H1 (cell line): ENCODE measurements around the gene TSHR. TPM values are rescaled to one million over a fixed set of nuclear protein-coding genes. Genes with fewer than 3 reads are reported as not detected.

Source experiments
- CTCF ChIA-PET: fragments of 300-600 bp; sonication (Branson Sonifier 250); formaldehyde crosslinking; loops from one replicate; lab custom pipeline; 2021; ENCODE audit not compliant: partially characterized antibody; lab: Charles Lee
- POLR2A ChIA-PET: fragments of 300-600 bp; sonication (Branson Sonifier 250); formaldehyde crosslinking; loops from one replicate; lab custom pipeline; 2021; ENCODE audit warnings: inconsistent platforms; ENCODE audit not compliant: partially characterized antibody; lab: Charles Lee
- DNase-seq, 2 experiments: peaks; one replicate each; pipeline versions ENCODE4 v3.0.0 to v3.0.0-alpha.2; 2010 to 2022; ENCODE audit warnings: low spot score in 2 of 2, low read depth in 1 of 2, mixed read lengths in 1 of 2
- FAIRE-seq: peaks from 2 replicates; lab custom pipeline; 2011; peaks lifted over from hg19 to GRCh38; lab: Jason Lieb, UNC
- H2AFZ ChIP-seq: 2 replicates; pipeline ENCODE4 v1.8.1; 2012; ENCODE audit warnings: low read length, inconsistent platforms
- H2AK5ac ChIP-seq: 2 replicates; pipeline ENCODE4 v1.6.1; 2013; ENCODE audit warnings: low read depth, low read length
- H2BK120ac ChIP-seq: replicated peaks from 2 replicates; pipeline ENCODE3; 2013; ENCODE audit warnings: low read depth, low read length, inconsistent platforms
- H2BK12ac ChIP-seq: 2 replicates; pipeline ENCODE4 v1.6.1; 2013; ENCODE audit warnings: low read depth, low read length
- H2BK15ac ChIP-seq: 2 replicates; pipeline ENCODE4 v1.6.1; 2013; ENCODE audit warnings: low read length
- H2BK20ac ChIP-seq: 2 replicates; pipeline ENCODE4 v1.6.1; 2013; ENCODE audit warnings: low read length
- H2BK5ac ChIP-seq: 2 replicates; pipeline ENCODE4 v1.6.1; 2013; ENCODE audit warnings: low read depth, low read length
- H3K14ac ChIP-seq: 2 replicates; pipeline ENCODE4 v1.6.1; 2013; ENCODE audit warnings: inconsistent platforms; ENCODE audit not compliant: insufficient read length
- H3K18ac ChIP-seq: 2 replicates; pipeline ENCODE4 v1.6.1; 2013; ENCODE audit warnings: low read length; ENCODE audit errors: extremely low read depth
- H3K23ac ChIP-seq: 2 replicates; pipeline ENCODE4 v1.6.1; 2013; ENCODE audit warnings: inconsistent platforms; ENCODE audit not compliant: insufficient read length
- H3K23me2 ChIP-seq: 2 replicates; pipeline ENCODE4 v1.6.1; 2013; ENCODE audit warnings: low read depth, low read length
- H3K27ac ChIP-seq: 2 replicates; pipeline ENCODE4 v1.6.1; 2011; ENCODE audit warnings: low read depth, low read length, inconsistent platforms
- H3K27me3 ChIP-seq, 4 experiments: replicated peaks in 1 of 4; 1 replicate in 1 of 4; 2 replicates in 3 of 4; pipeline versions ENCODE4 v1.6.1 to v1.8.1; 2011 to 2013; ENCODE audit warnings: low read length in 3 of 4, mild to moderate bottlenecking in 3 of 4, inconsistent platforms in 2 of 4, mixed read lengths in 2 of 4, moderate library complexity in 1 of 4; ENCODE audit not compliant: control insufficient read depth in 3 of 4, insufficient read depth in 3 of 4; ENCODE audit errors: extremely low read depth in 1 of 4
- H3K36me3 ChIP-seq, 4 experiments: 2 replicates each; pipeline versions ENCODE4 v1.6.1 to v1.8.1; 2011 to 2013; ENCODE audit warnings: mild to moderate bottlenecking in 4 of 4, low read length in 3 of 4, moderate library complexity in 2 of 4, control low read depth in 1 of 4, inconsistent platforms in 1 of 4; ENCODE audit not compliant: insufficient read depth in 4 of 4, control insufficient read depth in 2 of 4
- H3K4ac ChIP-seq: replicated peaks from 2 replicates; pipeline ENCODE3; 2013; ENCODE audit warnings: low read length, low read depth, mixed read lengths, inconsistent platforms; ENCODE audit not compliant: insufficient read length
- H3K4me1 ChIP-seq, 4 experiments: replicated peaks in 1 of 4; 1 replicate in 1 of 4; 2 replicates in 3 of 4; pipeline versions ENCODE4 v1.6.1 to v1.8.1; 2011 to 2013; ENCODE audit warnings: low read length in 3 of 4, inconsistent platforms in 2 of 4, mixed read lengths in 1 of 4; ENCODE audit not compliant: insufficient read depth in 4 of 4, control insufficient read depth in 3 of 4
- H3K4me2 ChIP-seq, 2 experiments: 2 replicates each; pipeline versions ENCODE4 v1.6.1 to v1.8.1; 2011 to 2013; ENCODE audit warnings: low read depth in 2 of 2, low read length in 2 of 2, control low read depth in 1 of 2, inconsistent platforms in 1 of 2, mild to moderate bottlenecking in 1 of 2; ENCODE audit not compliant: insufficient read depth in 1 of 2
- H3K4me3 ChIP-seq, 4 experiments: fragments of 200-600, 300-600 bp in 1 of 4; sonication (generic), shearing (Covaris generic), sonication (Bioruptor Twin) in 1 of 4; 2 replicates each; pipeline versions ENCODE4 v1.5.1 to v1.8.1; 2011 to 2016; ENCODE audit warnings: low read length in 4 of 4, low read depth in 3 of 4, control low read depth in 2 of 4, inconsistent platforms in 2 of 4, mild to moderate bottlenecking in 2 of 4, mixed read lengths in 1 of 4, moderate library complexity in 1 of 4; ENCODE audit not compliant: insufficient read depth in 2 of 4; ENCODE audit errors: extremely low read depth in 1 of 4
- H3K56ac ChIP-seq: replicated peaks from 2 replicates; pipeline ENCODE3; 2013; ENCODE audit warnings: low read depth, mild to moderate bottlenecking, mixed read lengths, low read length, inconsistent platforms; ENCODE audit not compliant: insufficient read length
- H3K79me1 ChIP-seq: 2 replicates; pipeline ENCODE4 v1.6.1; 2013; ENCODE audit warnings: low read depth, low read length, control low read depth
- H3K79me2 ChIP-seq, 2 experiments: 2 replicates each; pipeline versions ENCODE4 v1.6.1 to v1.8.1; 2012 to 2013; ENCODE audit warnings: low read length in 2 of 2, mild to moderate bottlenecking in 2 of 2, inconsistent platforms in 1 of 2; ENCODE audit not compliant: insufficient read depth in 2 of 2, control insufficient read depth in 1 of 2
- H3K9ac ChIP-seq, 4 experiments: replicated peaks in 1 of 4; 1 replicate in 1 of 4; 2 replicates in 3 of 4; pipeline versions ENCODE4 v1.6.1 to v1.8.1; 2011 to 2013; ENCODE audit warnings: low read depth in 3 of 4, low read length in 3 of 4, control low read depth in 2 of 4, mild to moderate bottlenecking in 2 of 4, moderate library complexity in 2 of 4, inconsistent platforms in 1 of 4; ENCODE audit errors: extremely low read depth in 1 of 4
- H3K9me3 ChIP-seq, 2 experiments: 2 replicates each; pipeline versions ENCODE4 v1.6.1 to v1.8.1; 2012 to 2013; ENCODE audit warnings: mild to moderate bottlenecking in 2 of 2, moderate library complexity in 2 of 2, control low read depth in 1 of 2, inconsistent platforms in 1 of 2, low read depth in 1 of 2, low read length in 1 of 2, mixed read lengths in 1 of 2; ENCODE audit not compliant: insufficient read depth in 2 of 2
- H4K20me1 ChIP-seq, 2 experiments: replicated peaks in 1 of 2; 2 replicates each; pipeline versions ENCODE3 to v1.8.1; 2011 to 2013; ENCODE audit warnings: inconsistent platforms in 2 of 2, low read length in 2 of 2, mild to moderate bottlenecking in 1 of 2; ENCODE audit not compliant: insufficient read depth in 2 of 2, control insufficient read depth in 1 of 2
- H4K5ac ChIP-seq: 2 replicates; pipeline ENCODE4 v1.6.1; 2013; ENCODE audit warnings: low read length, low read depth, mixed read lengths, inconsistent platforms; ENCODE audit not compliant: insufficient read length
- H4K8ac ChIP-seq: 2 replicates; pipeline ENCODE4 v1.8.0; 2013; ENCODE audit warnings: mild to moderate bottlenecking, moderate library complexity, low read length, inconsistent platforms; ENCODE audit not compliant: insufficient read depth; ENCODE audit errors: extremely low read depth
- H4K91ac ChIP-seq: replicated peaks from 2 replicates; pipeline ENCODE3; 2013; ENCODE audit warnings: low read length, mixed read lengths, inconsistent platforms; ENCODE audit not compliant: insufficient read length
- GTF2F1 ChIP-seq: IDR thresholded peaks from 2 replicates; pipeline ENCODE4 v1.6.1; 2012; ENCODE audit warnings: low read depth, low read length, improper control_type of control experiment, borderline replicate concordance
- POLR2AphosphoS5 ChIP-seq: IDR thresholded peaks from 2 replicates; pipeline ENCODE4 v1.6.1; 2011; ENCODE audit warnings: low read depth, low read length
- TAF7 ChIP-seq: optimal IDR thresholded peaks from 2 replicates; pipeline ENCODE3; 2011; ENCODE audit warnings: low read depth, mild to moderate bottlenecking, inconsistent platforms, low read length, moderate library complexity, borderline replicate concordance
- WGBS, 2 experiments: shearing (Covaris generic) in 1 of 2; methylation state at CpG; one replicate each; pipeline versions ENCODE4 v1.1.6 to v1.1.7; 2013 to 2015; ENCODE audit warnings: low lambda C conversion rate in 2 of 2, mixed read lengths in 2 of 2, inconsistent platforms in 1 of 2, low coverage in 1 of 2, missing lambda C conversion rate in 1 of 2; ENCODE audit not compliant: insufficient replicate concordance in 2 of 2, insufficient coverage in 1 of 2, insufficient read length in 1 of 2; ENCODE audit errors: extremely low coverage in 1 of 2, missing lambda C conversion rate in 1 of 2; 5-methylcytosine and 5-hydroxymethylcytosine counted together
- polyA plus RNA-seq, 7 experiments: library from polyadenylated mRNA; depleted of rRNA in 3 of 7; stranded (reverse) in 5 of 7; unstranded in 2 of 7; fragments of >200 nt in 5 of 7; fragments of 200-250 nt in 2 of 7; gene quantifications; 1 replicate in 5 of 7; 2 replicates in 1 of 7; 4 replicates in 1 of 7; pipeline versions ENCODE4 v1.2.1 to v1.2.3, GENCODE V29; 2011 to 2013; ENCODE audit warnings: missing spikeins in 2 of 7, mixed read lengths in 2 of 7
- total RNA-seq: library from RNA; stranded (reverse); fragmentation: NEBNext Ultra II Directional; extraction: Animal tissue kit (Norgen Biotek cat#: 25700); gene quantifications from 2 replicates; pipeline ENCODE4 v1.2.1, GENCODE V29; 2021
- TF ChIP-seq, protein P1 (sequence below): IDR thresholded peaks from 2 replicates; pipeline ENCODE4 v1.6.1; 2012; ENCODE audit warnings: low read length, inconsistent platforms

Gene TSHR
- total and polyA plus RNA-seq, 2 of the 8 experiments (the other 6 are each of a cell fraction or from before 2014, with no cell fraction given), result 0.27 TPM; not detected in 1

- Histone ChIP-seq H4K5ac (no peak overlapping the region), H3K23ac (no peak overlapping the region), H2BK5ac (no peak overlapping the region), H2AFZ (no peak overlapping the region), H3K9me3 (no peaks in the 10 kb centered on the region), H3K4ac (no peak overlapping the region), H3K27me3 (no peaks in the 10 kb centered on the region), H2BK12ac (no peak overlapping the region), H3K56ac (no peak overlapping the region), H3K4me3 (no peak overlapping the region), H3K14ac (no peak overlapping the region), H4K91ac (no peak overlapping the region), H3K9ac (no peak overlapping the region), H3K4me1 (no peaks in the 10 kb centered on the region), H3K27ac (no peak overlapping the region), H3K79me2 (no peaks in the 10 kb centered on the region), H3K4me2 (no peak overlapping the region), H2BK20ac (no peak overlapping the region), H3K79me1 (no peaks in the 10 kb centered on the region), H4K20me1 (no peaks in the 10 kb centered on the region), H3K36me3 (no peaks in the 10 kb centered on the region), H2BK15ac (no peak overlapping the region), H3K23me2 (no peaks in the 10 kb centered on the region), H2AK5ac (no peak overlapping the region), H3K18ac (no peak overlapping the region)
- ChIA-PET CTCF (no interaction called here), POLR2A (no interaction called here)
- WGBS, 2 experiments, result 91% methylated on average over 3 of the region's 3 CpGs; no CpG with 5 or more reads in 1 of the 2 experiments
- no peak for FAIRE-seq
- DNase-seq, result no peak
- TF ChIP-seq POLR2AphosphoS5, result no peak
- no peak for TF ChIP-seq TAF7
- TF ChIP-seq GTF2F1, result no peak
- TF ChIP-seq, protein P1, sequence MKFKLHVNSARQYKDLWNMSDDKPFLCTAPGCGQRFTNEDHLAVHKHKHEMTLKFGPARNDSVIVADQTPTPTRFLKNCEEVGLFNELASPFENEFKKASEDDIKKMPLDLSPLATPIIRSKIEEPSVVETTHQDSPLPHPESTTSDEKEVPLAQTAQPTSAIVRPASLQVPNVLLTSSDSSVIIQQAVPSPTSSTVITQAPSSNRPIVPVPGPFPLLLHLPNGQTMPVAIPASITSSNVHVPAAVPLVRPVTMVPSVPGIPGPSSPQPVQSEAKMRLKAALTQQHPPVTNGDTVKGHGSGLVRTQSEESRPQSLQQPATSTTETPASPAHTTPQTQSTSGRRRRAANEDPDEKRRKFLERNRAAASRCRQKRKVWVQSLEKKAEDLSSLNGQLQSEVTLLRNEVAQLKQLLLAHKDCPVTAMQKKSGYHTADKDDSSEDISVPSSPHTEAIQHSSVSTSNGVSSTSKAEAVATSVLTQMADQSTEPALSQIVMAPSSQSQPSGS, result no peak
- TF ChIP-seq, all 59 proteins: peak for 0
- Histone ChIP-seq H2BK120ac (no peak overlapping the region), H4K8ac (no peak overlapping the region)
These were observed 50.8 kb downstream of the TSHR start for GRCh38 chr14:81006266-81006665.
